Stimulated activated naive B cell treated with anti-CD40 and anti-IgM and Interleukin-4, amounts not matched to agents 10 μg/mL and 1 μg/mL and 100 μg/mL, for 72 hours (primary cell): ENCODE results near the gene PCSK6.
"Not testable (repeated sequence)": the region's sequence is repeated elsewhere in the genome, so short reads cannot be mapped to it uniquely, and the experiment has no call there.

ENCODE experiments used
- ATAC-seq, 2 donors: fragments of 150-1000 bp; cut with Tn5 transposase; replicated peaks; 2 replicates each; pipeline ENCODE4 v1.10.0; 2021; ENCODE audit warnings: moderate library complexity in 1 of 2
- DNase-seq: peaks from one replicate; pipeline ENCODE4 v3.0.0; 2021
- H3K27ac Mint-ChIP-seq: one replicate; pipeline ENCODE4 v1.8.0; 2022; ENCODE audit warnings: mild to moderate bottlenecking, mixed read lengths
- H3K27me3 Mint-ChIP-seq, 2 donors: one replicate each; pipeline ENCODE4 v1.8.0; 2022; ENCODE audit warnings: mixed read lengths in 2 of 2
- H3K36me3 Mint-ChIP-seq, 2 donors: one replicate each; pipeline ENCODE4 v1.8.0; 2022; ENCODE audit warnings: mixed read lengths in 2 of 2, mild to moderate bottlenecking in 1 of 2
- H3K4me1 Mint-ChIP-seq, 2 donors: one replicate each; pipeline ENCODE4 v1.8.0; 2022; ENCODE audit warnings: mixed read lengths in 2 of 2, mild to moderate bottlenecking in 1 of 2
- H3K4me3 Mint-ChIP-seq, 2 donors: one replicate each; pipeline ENCODE4 v1.8.0; 2022; ENCODE audit warnings: mild to moderate bottlenecking in 2 of 2, mixed read lengths in 2 of 2, moderate library complexity in 1 of 2
- H3K9me3 Mint-ChIP-seq, 2 donors: one replicate each; pipeline ENCODE4 v1.8.0; 2022; ENCODE audit warnings: mixed read lengths in 2 of 2, mild to moderate bottlenecking in 1 of 2

PCSK6 gene

DNA sequence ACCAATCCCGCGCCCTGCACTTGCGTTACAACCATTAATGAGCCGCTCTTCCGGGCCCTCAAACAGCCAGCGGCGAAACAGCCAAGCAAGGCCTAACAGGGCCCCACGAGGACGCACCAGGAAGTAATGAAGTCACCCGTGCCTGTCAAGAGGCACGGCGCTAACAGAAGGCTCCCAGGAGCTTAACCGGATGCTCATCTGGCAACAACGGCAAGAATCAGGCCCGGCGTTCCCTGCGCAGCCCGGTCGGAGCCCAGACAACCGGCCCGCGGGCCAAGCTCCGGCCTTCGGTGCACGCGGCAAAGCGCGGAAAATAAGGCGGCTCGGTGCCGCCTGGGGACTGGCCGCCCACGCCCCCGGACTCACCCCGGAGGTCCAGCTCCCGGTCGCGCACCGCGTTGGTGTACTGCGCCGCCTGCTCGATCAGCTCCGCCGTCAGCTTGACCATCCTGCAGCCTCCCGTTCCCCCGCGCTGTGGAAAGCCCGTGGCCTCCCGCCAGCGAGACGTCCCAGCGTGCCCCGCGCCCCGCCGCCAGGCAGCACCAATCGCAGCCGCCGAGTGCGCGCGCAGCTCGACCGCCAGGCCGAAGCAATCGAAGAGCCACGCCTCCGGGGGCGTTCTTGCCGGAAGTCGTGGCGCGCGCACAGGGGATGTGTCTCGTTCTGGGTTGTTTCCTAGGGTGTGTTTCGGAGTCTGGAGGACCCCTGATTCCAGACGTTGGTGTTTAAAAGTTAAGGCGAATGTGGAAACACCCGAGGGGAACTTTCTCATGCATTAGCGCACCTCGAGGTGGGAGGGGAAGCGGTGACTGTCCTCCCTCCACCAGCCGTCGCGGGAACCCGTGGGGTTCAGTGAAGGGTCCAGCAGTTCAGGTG, 194.5 kb downstream of the PCSK6 start, which contains the start of gene SNRPA1:
SNRPA1 (minus strand) TSS at position 518 of the 876 bp plus-strand sequence; CDS start at position 448, 70 bp downstream.
- peaks cover 9 to 32% of the 10 kb centered on the region in 2 donors for H3K4me1 Mint-ChIP-seq
- H3K4me3 Mint-ChIP-seq: peak within 1 kb of the TSS; percentile 91 to 98
- peak; percentile 95 for DNase-seq
- H3K27ac Mint-ChIP-seq: peak within 1 kb of the TSS; percentile 96
- no peaks in the 10 kb centered on the region for H3K9me3 Mint-ChIP-seq
- H3K36me3 Mint-ChIP-seq: peaks cover 10 to 30% of the 10 kb centered on the region in 2 donors
- ATAC-seq: peak; percentile 82 to 87
- no peaks in the 10 kb centered on the region for H3K27me3 Mint-ChIP-seq

DNA sequence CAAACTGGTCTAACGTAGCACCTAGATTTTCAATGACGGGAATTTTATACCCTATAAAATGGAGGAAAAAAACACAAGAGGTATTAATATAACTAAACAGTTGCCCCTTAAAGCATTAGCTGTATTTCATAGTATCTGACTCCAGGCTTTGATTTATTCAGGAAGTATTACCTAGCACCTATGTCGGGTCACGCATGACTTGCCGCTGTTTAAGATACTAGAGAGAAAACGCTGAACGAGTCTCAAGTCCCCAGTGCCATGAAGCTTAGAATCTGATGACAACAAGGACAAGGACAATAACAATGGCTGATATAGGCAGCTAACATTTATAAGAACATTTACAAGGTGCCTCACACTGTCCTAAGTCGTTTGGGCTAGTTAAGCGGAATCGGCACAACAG, 196.4 kb downstream of the PCSK6 start:
- Mint-ChIP-seq H3K4me1 (peaks cover 14 to 43% of the 10 kb centered on the region in 2 donors), H3K27me3 (no peaks in the 10 kb centered on the region), H3K27ac (peak overlapping the region; percentile 96), H3K36me3 (peaks cover 20 to 47% of the 10 kb centered on the region in 2 donors), H3K9me3 (no peaks in the 10 kb centered on the region), H3K4me3 (peak overlapping the region; percentile 91 to 98)
- no peak for DNase-seq
- no peak for ATAC-seq

DNA sequence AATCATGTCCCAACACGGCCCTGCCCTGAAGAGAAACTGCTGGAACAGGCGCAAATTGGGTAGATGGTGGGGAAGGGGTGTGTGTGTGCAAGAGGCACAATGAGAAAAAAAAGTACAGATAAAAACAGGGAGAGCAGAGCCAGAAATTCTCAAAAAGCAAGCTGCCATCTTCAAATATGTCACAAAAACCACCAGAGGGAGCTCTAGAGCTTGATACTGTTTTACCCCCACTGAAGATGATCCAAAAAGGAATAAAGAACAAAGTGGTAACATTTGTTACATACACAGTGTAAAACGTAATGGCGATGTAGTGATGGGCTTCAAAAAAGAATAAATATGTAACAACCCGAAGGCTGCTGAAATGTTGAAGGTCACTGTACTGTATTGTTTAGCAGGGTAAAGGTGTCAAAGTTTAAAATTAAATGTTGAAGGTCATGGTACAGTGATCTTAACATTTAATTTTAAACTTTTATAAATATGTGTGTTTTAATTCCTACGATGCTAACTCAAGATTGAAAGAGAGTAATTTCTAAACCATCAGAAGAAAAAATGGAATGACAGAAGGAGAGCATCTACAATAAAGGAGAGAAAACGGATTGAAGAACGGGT, 200.5 kb downstream of the PCSK6 start:
- Mint-ChIP-seq H3K36me3 (peaks cover 30 to 53% of the 10 kb centered on the region in 2 donors), H3K9me3 (no peaks in the 10 kb centered on the region), H3K4me1 (peaks cover 14 to 32% of the 10 kb centered on the region in 2 donors), H3K4me3 (no peak overlapping the region), H3K27me3 (no peaks in the 10 kb centered on the region), H3K27ac (no peak overlapping the region)
- DNase-seq: no peak
- peak; percentile 43 to 50 for ATAC-seq

DNA sequence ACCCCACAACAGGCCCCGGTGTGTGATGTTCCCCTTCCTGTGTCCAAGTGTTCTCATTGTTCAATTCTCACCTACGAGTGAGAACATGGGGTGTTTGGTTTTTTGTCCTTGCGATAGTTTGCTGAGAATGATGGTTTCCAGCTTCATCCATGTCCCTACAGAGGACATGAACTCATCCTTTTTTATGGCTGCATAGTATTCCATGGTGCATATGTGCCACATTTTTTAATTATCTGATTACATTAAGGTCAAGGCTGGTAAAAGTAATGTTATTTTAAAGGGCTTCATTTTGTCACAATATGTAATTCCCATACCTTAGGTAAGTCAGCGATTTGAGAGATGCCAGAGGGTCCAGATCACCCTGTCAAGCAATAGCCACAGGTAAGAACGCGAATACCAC, 202.2 kb downstream of the PCSK6 start:
- Mint-ChIP-seq H3K36me3 (peaks cover 31 to 55% of the 10 kb centered on the region in 2 donors), H3K4me1 (peaks cover 8 to 18% of the 10 kb centered on the region in 2 donors)
- H3K27me3 Mint-ChIP-seq, ATAC-seq, H3K27ac Mint-ChIP-seq, H3K9me3 Mint-ChIP-seq, DNase-seq, H3K4me3 Mint-ChIP-seq: not testable (repeated sequence)

DNA sequence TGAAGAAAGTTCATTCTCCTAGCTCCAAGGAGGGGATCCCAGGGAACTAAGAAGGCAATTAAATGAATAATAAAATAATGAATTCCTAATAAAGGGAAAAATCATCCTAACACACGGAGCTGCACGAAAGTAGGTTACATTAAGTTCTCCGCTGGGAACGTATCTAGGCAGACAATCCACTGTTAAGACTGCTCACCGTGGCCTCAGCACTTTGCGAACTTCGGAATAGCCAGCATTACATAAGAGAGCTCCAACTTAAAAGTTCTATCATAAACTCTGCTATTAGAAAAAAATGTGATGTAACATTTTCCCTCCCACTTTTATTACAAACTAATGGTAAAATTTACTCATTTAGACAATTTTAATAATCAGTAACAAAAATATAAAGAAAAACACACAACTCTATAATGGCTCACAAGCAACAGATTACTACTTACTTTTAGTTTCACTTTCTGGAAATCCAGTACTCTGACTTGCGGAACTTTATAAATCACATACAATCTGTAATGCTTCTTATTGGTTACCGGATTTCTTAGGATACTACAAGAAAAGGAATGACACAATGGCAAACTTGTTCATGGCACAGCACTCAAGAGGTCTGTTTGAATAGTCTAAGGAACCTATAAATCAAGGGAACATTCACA, 202.9 kb downstream of the PCSK6 start:
- ATAC-seq (no peak), DNase-seq (no peak)
- Mint-ChIP-seq H3K4me3 (no peak overlapping the region), H3K27me3 (no peaks in the 10 kb centered on the region), H3K4me1 (peaks cover 8 to 14% of the 10 kb centered on the region in 2 donors), H3K36me3 (peaks cover 33 to 63% of the 10 kb centered on the region in 2 donors), H3K9me3 (no peaks in the 10 kb centered on the region), H3K27ac (no peak overlapping the region)

DNA sequence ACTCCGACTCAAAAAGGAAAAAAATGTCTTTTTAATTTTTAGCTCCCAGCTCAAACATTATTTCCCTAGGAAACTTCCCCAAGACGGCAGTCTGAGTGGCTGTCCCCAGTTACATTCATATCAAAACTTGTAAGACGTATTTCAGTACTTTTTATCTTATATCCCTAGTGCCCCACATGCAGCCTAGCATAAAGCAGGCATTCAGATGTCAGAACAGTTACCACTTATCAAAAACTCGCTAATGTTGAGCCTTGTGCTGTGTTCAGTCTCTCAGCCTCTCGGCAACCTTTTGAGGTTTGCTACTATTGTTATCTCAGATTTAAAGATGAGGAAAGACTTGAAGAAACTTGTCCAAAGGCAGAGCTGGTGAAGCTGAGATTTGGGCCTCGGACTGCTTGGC, 205.6 kb downstream of the PCSK6 start:
- DNase-seq (no peak), ATAC-seq (no peak)
- peaks cover 36 to 59% of the 10 kb centered on the region in 2 donors for H3K36me3 Mint-ChIP-seq
- H3K27me3 Mint-ChIP-seq: no peaks in the 10 kb centered on the region
- H3K4me1 Mint-ChIP-seq: peaks cover 4 to 11% of the 10 kb centered on the region in 2 donors
- H3K27ac Mint-ChIP-seq: no peak overlapping the region
- no peak overlapping the region for H3K4me3 Mint-ChIP-seq
- no peaks in the 10 kb centered on the region for H3K9me3 Mint-ChIP-seq

DNA sequence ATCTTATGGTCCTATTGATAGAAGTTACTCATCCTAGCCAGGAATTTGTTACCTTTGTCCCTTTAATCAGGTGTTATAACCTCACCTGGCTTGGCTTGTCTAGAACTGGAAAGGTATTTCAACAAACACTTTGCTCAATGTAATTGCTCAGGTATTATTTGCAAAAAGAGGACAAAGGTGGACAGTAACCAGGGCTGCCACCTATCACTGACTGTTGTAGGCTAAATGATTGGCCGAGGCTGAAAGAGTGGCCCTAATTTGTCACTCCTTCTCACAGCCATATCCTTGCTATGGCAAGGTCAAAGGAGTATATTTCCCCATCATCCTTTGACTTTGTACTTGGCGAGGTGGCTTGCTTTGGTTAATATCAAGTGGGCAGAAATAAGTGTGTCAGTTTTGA, 209.5 kb downstream of the PCSK6 start:
- peaks cover 6 to 15% of the 10 kb centered on the region in 2 donors for H3K4me1 Mint-ChIP-seq
- no peaks in the 10 kb centered on the region for H3K9me3 Mint-ChIP-seq
- no peak for ATAC-seq
- no peaks in the 10 kb centered on the region for H3K27me3 Mint-ChIP-seq
- DNase-seq: no peak
- H3K4me3 Mint-ChIP-seq: no peak overlapping the region
- H3K27ac Mint-ChIP-seq: no peak overlapping the region
- peaks cover 19 to 42% of the 10 kb centered on the region in 2 donors for H3K36me3 Mint-ChIP-seq

DNA sequence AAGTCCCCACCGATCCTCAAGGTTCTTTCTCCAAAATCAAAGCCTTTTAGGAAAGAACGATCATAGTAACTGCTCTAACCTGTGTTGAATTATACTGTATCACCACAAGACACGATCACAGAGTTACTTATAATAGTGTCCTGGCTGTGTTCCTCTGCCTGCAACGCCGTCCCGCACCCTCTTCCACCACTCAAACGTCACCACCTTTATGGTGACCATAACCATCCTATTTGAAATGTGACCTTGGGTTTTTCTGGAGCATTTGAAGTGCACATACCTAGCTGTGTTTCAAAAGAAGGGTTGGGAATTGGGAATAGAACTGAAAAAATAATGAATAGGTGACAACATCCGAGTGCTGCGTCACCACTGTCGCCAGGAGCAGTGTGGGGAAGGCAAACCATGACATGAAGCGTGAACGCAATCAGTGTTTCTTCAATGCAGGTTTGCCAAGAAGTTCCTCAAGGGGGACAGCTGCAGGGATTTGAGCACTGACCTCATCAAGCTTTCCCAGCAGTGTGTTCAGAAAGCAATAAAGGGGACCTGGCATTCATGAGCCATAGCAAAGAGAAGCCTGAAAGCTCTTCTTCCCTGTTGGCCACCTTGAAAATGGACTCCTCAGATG, 211.5 kb downstream of the PCSK6 start:
- Mint-ChIP-seq H3K27me3 (no peaks in the 10 kb centered on the region), H3K27ac (peak overlapping the region; percentile 37)

DNA sequence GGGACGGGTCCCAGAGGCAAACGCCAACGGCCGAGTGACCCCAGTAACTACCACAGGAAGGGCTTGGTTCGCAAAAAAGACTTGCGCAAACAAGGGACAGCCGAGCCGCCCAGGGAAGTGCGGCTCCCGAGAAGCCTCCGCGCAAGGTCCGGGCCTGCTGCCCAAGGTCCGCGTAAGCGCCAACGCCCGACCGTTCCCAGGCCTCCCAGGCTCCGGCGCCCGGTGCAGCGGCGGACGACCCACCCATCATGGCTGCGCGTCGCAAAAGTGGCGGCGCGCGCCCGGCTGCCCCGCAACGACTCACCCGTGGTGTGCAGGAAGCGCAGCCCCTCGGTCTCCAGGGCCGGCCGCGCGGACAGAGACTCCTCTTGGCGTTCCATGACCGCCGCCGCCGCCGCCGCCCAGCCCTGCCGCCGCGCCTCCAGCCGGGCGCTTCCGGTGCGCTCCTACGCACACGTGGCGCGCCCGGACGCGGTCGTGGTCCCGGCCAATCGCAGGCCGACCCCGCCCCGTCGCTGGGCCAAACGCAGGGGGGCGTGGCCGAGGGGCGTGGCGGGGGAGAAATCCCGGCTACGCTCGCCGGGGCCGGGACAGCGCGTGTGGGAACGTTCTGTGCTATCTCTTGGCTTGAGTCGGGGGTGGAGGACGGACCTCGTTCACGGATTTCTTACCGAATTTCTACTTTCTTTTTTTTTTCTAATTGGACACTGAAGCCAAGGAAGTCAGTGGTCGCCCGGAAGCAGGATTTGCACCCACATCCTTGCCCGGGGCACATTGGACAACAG, 212.3 kb downstream of the PCSK6 start, which contains the start of gene SELENOS:
SELENOS (minus strand) TSS at position 448 of the 785 bp plus-strand sequence; CDS start at position 380, 68 bp downstream.
- peak; percentile 96 to 99 for ATAC-seq
- H3K4me1 Mint-ChIP-seq: peaks cover 6 to 15% of the 10 kb centered on the region in 2 donors
- DNase-seq: peak; percentile 78
- H3K36me3 Mint-ChIP-seq: peaks cover 27 to 46% of the 10 kb centered on the region in 2 donors
- no peaks in the 10 kb centered on the region for H3K9me3 Mint-ChIP-seq
- H3K27ac Mint-ChIP-seq: peak within 1 kb of the TSS; percentile 85
- H3K4me3 Mint-ChIP-seq: peak within 1 kb of the TSS; percentile 94 to 98
- H3K27me3 Mint-ChIP-seq: no peaks in the 10 kb centered on the region

More for the DNA sequence above, 211.5 kb downstream of the PCSK6 start:
- Mint-ChIP-seq H3K4me3 (peak overlapping the region; percentile 94 to 98), H3K36me3 (peaks cover 22 to 46% of the 10 kb centered on the region in 2 donors), H3K9me3 (no peaks in the 10 kb centered on the region), H3K4me1 (peaks cover 6 to 15% of the 10 kb centered on the region in 2 donors)
- ATAC-seq (no peak), DNase-seq (no peak)

DNA sequence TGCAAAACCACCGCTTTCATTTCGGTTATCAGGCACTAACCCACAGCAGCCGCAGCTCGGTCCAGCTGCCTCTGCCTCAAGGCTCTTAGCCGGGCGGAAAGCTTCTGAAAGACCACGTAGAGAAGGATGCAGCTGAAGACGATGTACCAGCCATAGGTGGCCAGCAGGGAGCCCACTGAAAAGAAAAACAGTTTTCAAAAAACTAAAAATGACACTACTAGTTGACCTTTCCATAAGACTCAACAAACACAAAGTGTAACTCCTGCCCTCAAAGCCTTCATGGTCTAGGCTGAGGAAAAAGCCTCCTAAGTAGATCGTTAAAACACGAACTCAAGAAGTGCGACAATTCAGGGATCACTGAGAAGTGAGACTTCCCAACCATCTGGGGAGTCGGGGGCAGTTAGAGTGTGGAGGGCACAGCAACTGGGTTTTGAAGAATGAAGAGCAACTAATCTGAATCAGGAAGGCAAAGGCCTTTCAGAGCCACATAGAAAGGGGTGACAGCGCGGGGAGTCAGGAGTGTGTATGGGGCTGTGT, 212.9 kb downstream of the PCSK6 start:
- Mint-ChIP-seq H3K36me3 (peaks cover 28 to 40% of the 10 kb centered on the region in 2 donors), H3K27ac (peak overlapping the region; percentile 85), H3K4me3 (peak overlapping the region; percentile 94 to 98), H3K9me3 (no peaks in the 10 kb centered on the region), H3K27me3 (no peaks in the 10 kb centered on the region), H3K4me1 (peaks cover 6 to 15% of the 10 kb centered on the region in 2 donors)
- ATAC-seq (peak; percentile 41 to 49), DNase-seq (no peak)

DNA sequence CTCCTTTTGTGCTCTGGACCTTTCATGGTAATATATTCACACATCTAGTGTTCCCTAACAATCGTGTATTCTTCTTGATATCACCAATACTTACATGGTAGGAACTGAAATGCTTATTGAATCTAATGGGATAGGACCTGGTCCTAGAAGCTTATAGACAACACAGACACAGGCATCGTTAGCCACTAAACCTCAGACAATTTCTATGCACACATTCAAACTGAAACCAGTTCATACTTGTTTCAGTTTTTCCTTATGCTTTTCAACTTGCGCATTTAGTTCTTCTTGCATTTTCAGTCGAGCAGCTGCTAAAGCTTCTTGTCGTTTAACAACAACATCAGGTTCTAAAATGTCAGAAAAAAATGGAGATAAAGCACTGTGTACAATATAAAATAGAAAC, 214.5 kb downstream of the PCSK6 start:
- Mint-ChIP-seq H3K27me3 (no peaks in the 10 kb centered on the region), H3K36me3 (peaks cover 29 to 41% of the 10 kb centered on the region in 2 donors), H3K9me3 (no peaks in the 10 kb centered on the region), H3K4me3 (no peak overlapping the region), H3K27ac (no peak overlapping the region), H3K4me1 (peaks cover 6 to 15% of the 10 kb centered on the region in 2 donors)
- DNase-seq (no peak), ATAC-seq (no peak)

DNA sequence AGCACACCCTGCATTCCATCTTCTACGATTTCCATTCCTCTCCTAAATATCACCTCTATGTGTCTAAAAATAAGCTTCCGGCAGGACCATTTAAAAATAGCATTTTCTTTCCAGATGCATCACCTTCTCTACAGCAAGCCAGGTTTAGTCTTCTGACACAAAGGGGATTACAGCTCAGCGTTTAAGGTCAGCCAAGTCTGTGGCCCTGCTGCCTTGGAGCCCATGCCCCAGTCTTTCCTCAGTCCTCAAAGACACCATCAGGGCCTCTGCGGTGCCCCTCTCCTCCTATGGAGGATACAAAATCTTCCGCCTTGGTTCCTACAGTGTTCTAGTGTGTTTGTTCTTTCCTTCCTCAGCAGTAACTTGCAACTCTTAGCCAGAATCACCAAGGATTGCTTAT, 216.0 kb downstream of the PCSK6 start:
- no peak for ATAC-seq
- Mint-ChIP-seq H3K4me1 (peaks cover 6 to 15% of the 10 kb centered on the region in 2 donors), H3K4me3 (no peak overlapping the region), H3K27me3 (no peaks in the 10 kb centered on the region), H3K27ac (no peak overlapping the region), H3K36me3 (peaks cover 34 to 50% of the 10 kb centered on the region in 2 donors), H3K9me3 (no peaks in the 10 kb centered on the region)
- DNase-seq: no peak

DNA sequence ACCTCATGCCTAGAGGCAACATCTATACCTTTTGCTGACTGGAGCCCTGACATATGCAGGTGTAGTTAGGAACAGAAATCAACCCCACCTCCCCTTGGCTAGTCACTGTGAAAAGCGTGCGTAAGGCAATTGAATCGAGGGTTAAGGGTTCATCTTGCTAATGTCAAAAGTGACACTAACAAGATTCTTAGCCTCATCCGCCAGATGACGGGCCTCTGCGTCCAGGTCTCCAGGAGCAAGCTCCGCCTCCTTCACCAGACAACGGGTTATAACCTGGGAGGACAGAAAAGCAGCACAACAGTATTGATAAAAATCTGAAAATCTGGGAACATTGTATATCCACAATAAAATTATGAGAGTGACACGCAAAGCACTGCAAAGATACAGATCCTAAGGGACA, 216.9 kb downstream of the PCSK6 start:
- DNase-seq (no peak), ATAC-seq (no peak)
- H3K9me3 Mint-ChIP-seq: no peaks in the 10 kb centered on the region
- no peaks in the 10 kb centered on the region for H3K27me3 Mint-ChIP-seq
- no peak overlapping the region for H3K27ac Mint-ChIP-seq
- peaks cover 2 to 12% of the 10 kb centered on the region in 2 donors for H3K4me1 Mint-ChIP-seq
- no peak overlapping the region for H3K4me3 Mint-ChIP-seq
- H3K36me3 Mint-ChIP-seq: peaks cover 34 to 50% of the 10 kb centered on the region in 2 donors
